B cell (primary cell): ENCODE results near the gene PDE3A. TPM values are rescaled to one million over a fixed set of nuclear protein-coding genes. Genes with fewer than 3 reads are reported as not detected.

ENCODE experiments used
- ATAC-seq: fragments of 200-7000 bp; cut with Tn5 transposase; one replicate; pipeline ENCODE4 v1.10.0; 2021; ENCODE audit warnings: low read depth, mild to moderate bottlenecking, moderate number of reproducible peaks, moderate library complexity
- CTCF ChIA-PET: fragments of 350-600 bp; sonication (Branson Sonifier 250); formaldehyde crosslinking; loops from one replicate; lab custom pipeline; 2021; ENCODE audit warnings: antibody characterized with exemption, inconsistent platforms; lab: Charles Lee
- POLR2A ChIA-PET: fragments of 350-600 bp; sonication (Branson Sonifier 250); formaldehyde crosslinking; loops from one replicate; lab custom pipeline; 2021; ENCODE audit warnings: antibody characterized with exemption; lab: Charles Lee
- DNase-seq: peaks from one replicate; pipeline ENCODE4 v3.0.0; 2013
- H2AFZ ChIP-seq: 2 replicates; pipeline ENCODE4 v1.6.1; 2012; ENCODE audit warnings: mild to moderate bottlenecking, low read depth, low read length; ENCODE audit not compliant: insufficient read depth, poor library complexity, severe bottlenecking
- H3K27ac ChIP-seq, 2 donors: 1 replicate in 1 of 2; 2 replicates in 1 of 2; pipeline ENCODE4 v1.5.1; 2012 to 2013; ENCODE audit warnings: low read length in 2 of 2, mild to moderate bottlenecking in 2 of 2, moderate library complexity in 1 of 2
- H3K27me3 ChIP-seq, 4 experiments: fragments of 200-600 bp in 1 of 4; sonication (generic) in 1 of 4; replicated peaks in 1 of 4; 1 replicate in 2 of 4; 2 replicates in 2 of 4; pipeline versions ENCODE4 v1.6.1 to v1.7.0; 2013 to 2016; ENCODE audit warnings: low read length in 3 of 4, mild to moderate bottlenecking in 2 of 4, mixed read lengths in 1 of 4, moderate library complexity in 1 of 4; ENCODE audit not compliant: insufficient read depth in 4 of 4, control insufficient read depth in 3 of 4; ENCODE audit errors: control extremely low read depth in 1 of 4
- H3K36me3 ChIP-seq, 2 experiments: replicated peaks in 1 of 2; 1 replicate in 1 of 2; 2 replicates in 1 of 2; pipeline versions ENCODE4 v1.6.1 to v1.7.1; 2013; ENCODE audit warnings: low read length in 1 of 2; ENCODE audit not compliant: insufficient read depth in 2 of 2, control insufficient read depth in 1 of 2; ENCODE audit errors: control extremely low read depth in 1 of 2, extremely low read depth in 1 of 2
- H3K4me1 ChIP-seq, 2 donors: fragments of 200-600 bp in 1 of 2; sonication (generic) in 1 of 2; 1 replicate in 1 of 2; 2 replicates in 1 of 2; pipeline versions ENCODE4 v1.5.1 to v1.6.1; 2013 to 2017; ENCODE audit warnings: low read length in 2 of 2; ENCODE audit not compliant: control insufficient read depth in 2 of 2, insufficient read depth in 2 of 2
- H3K4me2 ChIP-seq: replicated peaks from 2 replicates; pipeline ENCODE3; 2012; ENCODE audit warnings: mild to moderate bottlenecking, low read depth, low read length; ENCODE audit not compliant: poor library complexity, severe bottlenecking
- H3K4me3 ChIP-seq, 5 experiments: fragments of 200-600 bp in 1 of 5; sonication (generic) in 1 of 5; 1 replicate in 3 of 5; 2 replicates in 2 of 5; pipeline versions ENCODE4 v1.5.1 to v1.7.0; 2011 to 2016; ENCODE audit warnings: low read length in 4 of 5, mild to moderate bottlenecking in 4 of 5, low read depth in 2 of 5, control low read depth in 1 of 5, moderate library complexity in 1 of 5; ENCODE audit not compliant: insufficient read depth in 1 of 5; ENCODE audit errors: control extremely low read depth in 1 of 5, extremely low read depth in 1 of 5
- H3K79me2 ChIP-seq: fragments of 200-600 bp; sonication (generic); one replicate; pipeline ENCODE4 v1.6.0; 2016; ENCODE audit warnings: low read length; ENCODE audit not compliant: control insufficient read depth, insufficient read depth
- H3K9ac ChIP-seq: fragments of 200-600 bp; sonication (generic); 2 replicates; pipeline ENCODE4 v1.6.1; 2017; ENCODE audit warnings: mild to moderate bottlenecking, low read length, moderate library complexity
- H3K9me3 ChIP-seq, 3 donors: one replicate each; pipeline versions ENCODE4 v1.6.1 to v1.7.1; 2013; ENCODE audit warnings: low read length in 2 of 3; ENCODE audit not compliant: control insufficient read depth in 2 of 3, insufficient read depth in 1 of 3; ENCODE audit errors: control extremely low read depth in 1 of 3
- H4K20me1 ChIP-seq: 2 replicates; pipeline ENCODE4 v1.6.0; 2012; ENCODE audit warnings: mild to moderate bottlenecking, low read length; ENCODE audit not compliant: insufficient read depth, control insufficient read depth, poor library complexity, severe bottlenecking
- H3K27ac Mint-ChIP-seq: one replicate; pipeline ENCODE4 v1.8.0; 2021; ENCODE audit warnings: mixed read lengths
- H3K27me3 Mint-ChIP-seq: one replicate; pipeline ENCODE4 v1.8.0; 2021; ENCODE audit warnings: mixed read lengths
- H3K4me1 Mint-ChIP-seq: one replicate; pipeline ENCODE4 v1.8.0; 2021; ENCODE audit warnings: mixed read lengths
- H3K4me3 Mint-ChIP-seq: one replicate; pipeline ENCODE4 v1.8.0; 2021; ENCODE audit warnings: mixed read lengths
- H3K9me3 Mint-ChIP-seq: one replicate; pipeline ENCODE4 v1.8.0; 2022; ENCODE audit warnings: mixed read lengths; ENCODE audit not compliant: insufficient read depth
- CTCF ChIP-seq: fragments of 200-600 bp; IDR thresholded peaks from one replicate; pipeline ENCODE4 v1.8.0; 2022; ENCODE audit warnings: antibody characterized with exemption, mild to moderate bottlenecking
- EZH2 ChIP-seq: IDR thresholded peaks from 2 replicates; pipeline ENCODE4 v1.6.1; 2012; ENCODE audit warnings: borderline replicate concordance, low read depth, mild to moderate bottlenecking, moderate library complexity, low read length; ENCODE audit not compliant: insufficient read depth, poor library complexity, severe bottlenecking
- WGBS: methylation state at CpG from one replicate; pipeline ENCODE4 v1.1.5; 2013; ENCODE audit warnings: missing lambda C conversion rate; ENCODE audit not compliant: insufficient coverage; 5-methylcytosine and 5-hydroxymethylcytosine counted together
- intact Hi-C: fragments of 100-400 bp; cut with micrococcal nuclease; formaldehyde crosslinking; loops from one replicate; pipeline ENCODE4 v1.10.0; 2022
- polyA plus RNA-seq: library from polyadenylated mRNA; depleted of rRNA; stranded (reverse); fragments of >200 nt; gene quantifications from 2 replicates; pipeline ENCODE4 v1.2.3, GENCODE V29; 2012
- total RNA-seq, 2 donors: library from RNA; stranded (reverse); fragments of 120-200 nt in 1 of 2; gene quantifications; 1 replicate in 1 of 2; 2 replicates in 1 of 2; pipeline versions ENCODE4 v1.2.3 to v1.2.4, GENCODE V29; 2013 to 2022

The PDE3A gene
- total and polyA plus RNA-seq, 2 donors (not counting 1 experiment from before 2014, with no cell fraction given): not detected

- H3K27ac ChIP-seq: no peak overlapping the region
- ChIA-PET POLR2A (no interaction called here), CTCF (no interaction called here)
- H3K9me3 ChIP-seq: no peaks in the 10 kb centered on the region
- H3K4me1 ChIP-seq: no peaks in the 10 kb centered on the region
- no peaks in the 10 kb centered on the region for H3K36me3 ChIP-seq
- no peak overlapping the region for H2AFZ ChIP-seq
- Mint-ChIP-seq H3K27ac (no peak overlapping the region), H3K27me3 (no peaks in the 10 kb centered on the region), H3K4me3 (no peak overlapping the region), H3K4me1 (no peaks in the 10 kb centered on the region), H3K9me3 (no peaks in the 10 kb centered on the region)
- H4K20me1 ChIP-seq: no peaks in the 10 kb centered on the region
- WGBS: 92% methylated on average over 3 of the region's 5 CpGs
- H3K4me3 ChIP-seq: no peak overlapping the region
- ATAC-seq: no peak
- no peak for TF ChIP-seq CTCF
- no peak for TF ChIP-seq EZH2
- no peaks in the 10 kb centered on the region for H3K79me2 ChIP-seq
- H3K27me3 ChIP-seq: no peaks in the 10 kb centered on the region
- no peak overlapping the region for H3K4me2 ChIP-seq
- DNase-seq: no peak
- H3K9ac ChIP-seq: no peak overlapping the region
- intact Hi-C loops: no loop called here
Observed at GRCh38 chr12:20508962-20509361, 140.6 kb downstream of the PDE3A start.

- TF ChIP-seq EZH2 (no peak), CTCF (no peak)
- 86% methylated on average over 1 of the region's 1 CpG for WGBS
- Histone ChIP-seq H4K20me1 (no peaks in the 10 kb centered on the region), H2AFZ (no peak overlapping the region), H3K27me3 (no peaks in the 10 kb centered on the region), H3K9me3 (no peaks in the 10 kb centered on the region), H3K4me2 (no peak overlapping the region), H3K4me1 (no peaks in the 10 kb centered on the region), H3K36me3 (no peaks in the 10 kb centered on the region), H3K27ac (no peak overlapping the region), H3K9ac (no peak overlapping the region), H3K4me3 (no peak overlapping the region), H3K79me2 (no peaks in the 10 kb centered on the region)
- H3K27me3 Mint-ChIP-seq: no peaks in the 10 kb centered on the region
- DNase-seq: no peak
- no peak overlapping the region for H3K27ac Mint-ChIP-seq
- H3K4me3 Mint-ChIP-seq: no peak overlapping the region
- H3K9me3 Mint-ChIP-seq: no peaks in the 10 kb centered on the region
- no peak for ATAC-seq
- ChIA-PET CTCF (no interaction called here), POLR2A (no interaction called here)
- intact Hi-C loops: no loop called here
- no peaks in the 10 kb centered on the region for H3K4me1 Mint-ChIP-seq
Observed at GRCh38 chr12:20510811-20511210, 142.5 kb downstream of the PDE3A start.
